ENCODE measurements around the gene LRRC30.
A peak's percentile ranks its signal among the peaks of the same experiment; 100 is the strongest.
"Not testable (repeated sequence)": the region's sequence is repeated elsewhere in the genome, so short reads cannot be mapped to it uniquely, and the experiment has no call there.

The LRRC30 gene

DNA sequence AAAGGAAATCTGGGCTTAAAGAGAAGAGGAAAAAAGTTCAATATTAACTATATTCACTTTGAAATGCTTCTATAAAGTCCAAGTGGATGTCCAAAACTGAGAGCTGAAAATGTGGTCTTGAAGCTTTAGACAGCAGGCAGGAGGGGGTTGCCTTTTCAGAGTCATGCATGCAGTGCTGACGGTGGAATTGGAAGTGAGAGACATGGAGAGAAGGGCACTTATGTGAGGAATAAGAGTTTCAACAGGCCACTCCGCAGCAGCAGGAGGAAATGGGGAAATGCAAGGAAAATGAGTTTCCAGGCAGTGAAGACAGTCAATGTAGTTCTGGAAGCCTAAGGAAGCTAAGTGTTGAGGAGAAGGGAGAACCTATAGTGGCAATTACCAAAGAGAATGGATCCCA lies 33.0 kb upstream of the LRRC30 start:
- no peak for TF ChIP-seq CTCF (conservative IDR thresholded peaks at IDR 0.05; ENCODE audit: control insufficient read depth, insufficient read depth, low read depth, low read length)
- no peak for DNase-seq (ENCODE audit: low read depth)
- H3K4me3 ChIP-seq (ENCODE audit: control insufficient read depth, low read depth, low read length), result no peak overlapping the region

- no peak overlapping the region for H3K4me3 ChIP-seq (ENCODE audit: control insufficient read depth, low read depth, low read length)
- DNase-seq (ENCODE audit: low read depth), result no peak
- no peak for TF ChIP-seq CTCF (conservative IDR thresholded peaks at IDR 0.05; ENCODE audit: control insufficient read depth, insufficient read depth, low read depth, low read length)
Observed at GRCh38 chr18:7198326-7198725, 32.6 kb upstream of the LRRC30 start.

DNA sequence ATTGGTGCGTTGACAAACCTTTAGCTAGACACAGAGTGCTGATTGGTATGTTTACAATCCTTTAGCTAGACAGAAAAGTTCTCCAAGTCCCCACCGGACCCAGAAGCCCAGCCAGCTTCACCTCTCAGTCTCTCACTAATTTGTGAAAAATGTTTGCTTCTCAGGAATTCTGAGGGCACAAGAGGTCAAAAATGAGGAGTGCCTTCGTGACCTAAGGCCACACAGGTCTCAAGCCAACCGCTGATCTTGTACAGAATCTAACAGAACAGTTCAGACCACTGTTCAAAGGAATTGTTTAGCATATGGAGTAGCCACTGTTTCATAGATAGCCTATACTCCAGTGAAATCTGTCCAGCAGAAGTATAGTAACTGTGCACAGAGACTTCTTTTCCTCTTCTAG lies 29.8 kb upstream of the LRRC30 start:
- TF ChIP-seq CTCF (conservative IDR thresholded peaks at IDR 0.05; ENCODE audit: control insufficient read depth, insufficient read depth, low read depth, low read length), result no peak
- no peak overlapping the region for H3K4me3 ChIP-seq (ENCODE audit: control insufficient read depth, low read depth, low read length)
- no peak for DNase-seq (ENCODE audit: low read depth)

- no peak for DNase-seq (ENCODE audit: low read depth)
- no peak overlapping the region for H3K4me3 ChIP-seq (ENCODE audit: control insufficient read depth, low read depth, low read length)
- TF ChIP-seq CTCF (conservative IDR thresholded peaks at IDR 0.05; ENCODE audit: control insufficient read depth, insufficient read depth, low read depth, low read length), result no peak
Observed at GRCh38 chr18:7202169-7202568, 28.7 kb upstream of the LRRC30 start.

- DNase-seq (ENCODE audit: low read depth); H3K4me3 ChIP-seq (ENCODE audit: control insufficient read depth, low read depth, low read length): not testable (repeated sequence)
Observed at GRCh38 chr18:7203601-7204000, 27.3 kb upstream of the LRRC30 start.

DNA sequence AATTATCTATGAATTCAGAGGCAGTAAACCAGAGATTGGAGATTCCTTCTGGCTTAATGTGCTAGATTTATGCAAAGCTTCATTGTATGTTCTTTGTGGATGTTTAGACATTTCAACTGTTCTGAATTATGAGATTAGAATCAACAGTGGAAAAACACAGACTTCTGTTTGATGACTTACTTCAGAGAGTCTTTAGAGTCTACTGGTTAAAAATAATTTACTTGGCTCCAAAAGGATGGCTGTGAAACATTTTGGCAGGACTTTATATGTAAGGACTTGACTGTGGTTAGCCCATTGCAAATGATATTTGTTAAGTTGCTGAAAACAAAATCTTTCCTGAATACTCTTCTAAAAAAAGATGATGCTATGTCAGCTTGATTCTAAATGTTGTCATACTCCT lies 25.5 kb upstream of the LRRC30 start:
- H3K4me3 ChIP-seq (ENCODE audit: control insufficient read depth, low read depth, low read length), result no peak overlapping the region
- no peak for TF ChIP-seq CTCF (conservative IDR thresholded peaks at IDR 0.05; ENCODE audit: control insufficient read depth, insufficient read depth, low read depth, low read length)
- DNase-seq (ENCODE audit: low read depth), result peak; percentile 14

GRCh38 chr18:7206217-7206616 lies 24.7 kb upstream of the LRRC30 start:
- H3K4me3 ChIP-seq (ENCODE audit: control insufficient read depth, low read depth, low read length), result no peak overlapping the region
- no peak for DNase-seq (ENCODE audit: low read depth)
- TF ChIP-seq CTCF (conservative IDR thresholded peaks at IDR 0.05; ENCODE audit: control insufficient read depth, insufficient read depth, low read depth, low read length), result no peak
